H1 (cell line): ENCODE results near the gene PLEKHM3. TPM values are rescaled to one million over a fixed set of nuclear protein-coding genes. Genes with fewer than 3 reads are reported as not detected.

Source experiments
- CTCF ChIA-PET: fragments of 300-600 bp; sonication (Branson Sonifier 250); formaldehyde crosslinking; loops from one replicate; lab custom pipeline; 2021; ENCODE audit not compliant: partially characterized antibody; lab: Charles Lee
- POLR2A ChIA-PET: fragments of 300-600 bp; sonication (Branson Sonifier 250); formaldehyde crosslinking; loops from one replicate; lab custom pipeline; 2021; ENCODE audit warnings: inconsistent platforms; ENCODE audit not compliant: partially characterized antibody; lab: Charles Lee
- DNase-seq, 2 experiments: peaks; one replicate each; pipeline versions ENCODE4 v3.0.0 to v3.0.0-alpha.2; 2010 to 2022; ENCODE audit warnings: low spot score in 2 of 2, low read depth in 1 of 2, mixed read lengths in 1 of 2
- FAIRE-seq: peaks from 2 replicates; lab custom pipeline; 2011; peaks lifted over from hg19 to GRCh38; lab: Jason Lieb, UNC
- H2AFZ ChIP-seq: 2 replicates; pipeline ENCODE4 v1.8.1; 2012; ENCODE audit warnings: low read length, inconsistent platforms
- H2AK5ac ChIP-seq: 2 replicates; pipeline ENCODE4 v1.6.1; 2013; ENCODE audit warnings: low read depth, low read length
- H2BK120ac ChIP-seq: replicated peaks from 2 replicates; pipeline ENCODE3; 2013; ENCODE audit warnings: low read depth, low read length, inconsistent platforms
- H2BK12ac ChIP-seq: 2 replicates; pipeline ENCODE4 v1.6.1; 2013; ENCODE audit warnings: low read depth, low read length
- H2BK15ac ChIP-seq: 2 replicates; pipeline ENCODE4 v1.6.1; 2013; ENCODE audit warnings: low read length
- H2BK20ac ChIP-seq: 2 replicates; pipeline ENCODE4 v1.6.1; 2013; ENCODE audit warnings: low read length
- H2BK5ac ChIP-seq: 2 replicates; pipeline ENCODE4 v1.6.1; 2013; ENCODE audit warnings: low read depth, low read length
- H3K14ac ChIP-seq: 2 replicates; pipeline ENCODE4 v1.6.1; 2013; ENCODE audit warnings: inconsistent platforms; ENCODE audit not compliant: insufficient read length
- H3K18ac ChIP-seq: 2 replicates; pipeline ENCODE4 v1.6.1; 2013; ENCODE audit warnings: low read length; ENCODE audit errors: extremely low read depth
- H3K23ac ChIP-seq: 2 replicates; pipeline ENCODE4 v1.6.1; 2013; ENCODE audit warnings: inconsistent platforms; ENCODE audit not compliant: insufficient read length
- H3K23me2 ChIP-seq: 2 replicates; pipeline ENCODE4 v1.6.1; 2013; ENCODE audit warnings: low read depth, low read length
- H3K27ac ChIP-seq: 2 replicates; pipeline ENCODE4 v1.6.1; 2011; ENCODE audit warnings: low read depth, low read length, inconsistent platforms
- H3K27me3 ChIP-seq, 4 experiments: replicated peaks in 1 of 4; 1 replicate in 1 of 4; 2 replicates in 3 of 4; pipeline versions ENCODE4 v1.6.1 to v1.8.1; 2011 to 2013; ENCODE audit warnings: low read length in 3 of 4, mild to moderate bottlenecking in 3 of 4, inconsistent platforms in 2 of 4, mixed read lengths in 2 of 4, moderate library complexity in 1 of 4; ENCODE audit not compliant: control insufficient read depth in 3 of 4, insufficient read depth in 3 of 4; ENCODE audit errors: extremely low read depth in 1 of 4
- H3K36me3 ChIP-seq, 4 experiments: 2 replicates each; pipeline versions ENCODE4 v1.6.1 to v1.8.1; 2011 to 2013; ENCODE audit warnings: mild to moderate bottlenecking in 4 of 4, low read length in 3 of 4, moderate library complexity in 2 of 4, control low read depth in 1 of 4, inconsistent platforms in 1 of 4; ENCODE audit not compliant: insufficient read depth in 4 of 4, control insufficient read depth in 2 of 4
- H3K4ac ChIP-seq: replicated peaks from 2 replicates; pipeline ENCODE3; 2013; ENCODE audit warnings: low read length, low read depth, mixed read lengths, inconsistent platforms; ENCODE audit not compliant: insufficient read length
- H3K4me1 ChIP-seq, 4 experiments: replicated peaks in 1 of 4; 1 replicate in 1 of 4; 2 replicates in 3 of 4; pipeline versions ENCODE4 v1.6.1 to v1.8.1; 2011 to 2013; ENCODE audit warnings: low read length in 3 of 4, inconsistent platforms in 2 of 4, mixed read lengths in 1 of 4; ENCODE audit not compliant: insufficient read depth in 4 of 4, control insufficient read depth in 3 of 4
- H3K4me2 ChIP-seq, 2 experiments: 2 replicates each; pipeline versions ENCODE4 v1.6.1 to v1.8.1; 2011 to 2013; ENCODE audit warnings: low read depth in 2 of 2, low read length in 2 of 2, control low read depth in 1 of 2, inconsistent platforms in 1 of 2, mild to moderate bottlenecking in 1 of 2; ENCODE audit not compliant: insufficient read depth in 1 of 2
- H3K4me3 ChIP-seq, 4 experiments: fragments of 200-600, 300-600 bp in 1 of 4; sonication (generic), shearing (Covaris generic), sonication (Bioruptor Twin) in 1 of 4; 2 replicates each; pipeline versions ENCODE4 v1.5.1 to v1.8.1; 2011 to 2016; ENCODE audit warnings: low read length in 4 of 4, low read depth in 3 of 4, control low read depth in 2 of 4, inconsistent platforms in 2 of 4, mild to moderate bottlenecking in 2 of 4, mixed read lengths in 1 of 4, moderate library complexity in 1 of 4; ENCODE audit not compliant: insufficient read depth in 2 of 4; ENCODE audit errors: extremely low read depth in 1 of 4
- H3K56ac ChIP-seq: replicated peaks from 2 replicates; pipeline ENCODE3; 2013; ENCODE audit warnings: low read depth, mild to moderate bottlenecking, mixed read lengths, low read length, inconsistent platforms; ENCODE audit not compliant: insufficient read length
- H3K79me1 ChIP-seq: 2 replicates; pipeline ENCODE4 v1.6.1; 2013; ENCODE audit warnings: low read depth, low read length, control low read depth
- H3K79me2 ChIP-seq, 2 experiments: 2 replicates each; pipeline versions ENCODE4 v1.6.1 to v1.8.1; 2012 to 2013; ENCODE audit warnings: low read length in 2 of 2, mild to moderate bottlenecking in 2 of 2, inconsistent platforms in 1 of 2; ENCODE audit not compliant: insufficient read depth in 2 of 2, control insufficient read depth in 1 of 2
- H3K9ac ChIP-seq, 4 experiments: replicated peaks in 1 of 4; 1 replicate in 1 of 4; 2 replicates in 3 of 4; pipeline versions ENCODE4 v1.6.1 to v1.8.1; 2011 to 2013; ENCODE audit warnings: low read depth in 3 of 4, low read length in 3 of 4, control low read depth in 2 of 4, mild to moderate bottlenecking in 2 of 4, moderate library complexity in 2 of 4, inconsistent platforms in 1 of 4; ENCODE audit errors: extremely low read depth in 1 of 4
- H3K9me3 ChIP-seq, 2 experiments: 2 replicates each; pipeline versions ENCODE4 v1.6.1 to v1.8.1; 2012 to 2013; ENCODE audit warnings: mild to moderate bottlenecking in 2 of 2, moderate library complexity in 2 of 2, control low read depth in 1 of 2, inconsistent platforms in 1 of 2, low read depth in 1 of 2, low read length in 1 of 2, mixed read lengths in 1 of 2; ENCODE audit not compliant: insufficient read depth in 2 of 2
- H4K20me1 ChIP-seq, 2 experiments: replicated peaks in 1 of 2; 2 replicates each; pipeline versions ENCODE3 to v1.8.1; 2011 to 2013; ENCODE audit warnings: inconsistent platforms in 2 of 2, low read length in 2 of 2, mild to moderate bottlenecking in 1 of 2; ENCODE audit not compliant: insufficient read depth in 2 of 2, control insufficient read depth in 1 of 2
- H4K5ac ChIP-seq: 2 replicates; pipeline ENCODE4 v1.6.1; 2013; ENCODE audit warnings: low read length, low read depth, mixed read lengths, inconsistent platforms; ENCODE audit not compliant: insufficient read length
- H4K8ac ChIP-seq: 2 replicates; pipeline ENCODE4 v1.8.0; 2013; ENCODE audit warnings: mild to moderate bottlenecking, moderate library complexity, low read length, inconsistent platforms; ENCODE audit not compliant: insufficient read depth; ENCODE audit errors: extremely low read depth
- H4K91ac ChIP-seq: replicated peaks from 2 replicates; pipeline ENCODE3; 2013; ENCODE audit warnings: low read length, mixed read lengths, inconsistent platforms; ENCODE audit not compliant: insufficient read length
- CBX8 ChIP-seq: fragments of 300-800, 300-1000 bp; sonication (generic); IDR thresholded peaks from 2 replicates; pipeline ENCODE4 v1.7.1; 2016; ENCODE audit warnings: low read depth, low read length, borderline replicate concordance
- EZH2 ChIP-seq: fragments of 200-600 bp; sonication (generic); IDR thresholded peaks from 2 replicates; pipeline ENCODE4 v1.7.1; 2012; ENCODE audit warnings: low read depth, mild to moderate bottlenecking, moderate library complexity, low read length, inconsistent platforms; ENCODE audit not compliant: severe bottlenecking
- NANOG ChIP-seq: IDR thresholded peaks from 2 replicates; pipeline ENCODE4 v1.6.1; 2011; ENCODE audit warnings: low read length, low read depth, mild to moderate bottlenecking, inconsistent platforms; ENCODE audit not compliant: insufficient read depth, poor library complexity, severe bottlenecking
- RBBP5 ChIP-seq: IDR thresholded peaks from 2 replicates; pipeline ENCODE4 v1.7.1; 2012; ENCODE audit warnings: low read depth, mild to moderate bottlenecking, inconsistent platforms, low read length, moderate library complexity, borderline replicate concordance
- RXRA ChIP-seq: IDR thresholded peaks from 2 replicates; pipeline ENCODE4 v1.6.1; 2011; ENCODE audit warnings: low read depth, mild to moderate bottlenecking, low read length, moderate library complexity; ENCODE audit not compliant: insufficient read depth
- SIN3A ChIP-seq, 2 experiments: IDR thresholded peaks in 1 of 2; conservative IDR thresholded peaks in 1 of 2; 2 replicates each; pipeline ENCODE4 v1.6.1; 2011 to 2012; ENCODE audit warnings: low read length in 2 of 2, improper control_type of control experiment in 1 of 2, low read depth in 1 of 2, mild to moderate bottlenecking in 1 of 2
- SP2 ChIP-seq: IDR thresholded peaks from 2 replicates; pipeline ENCODE4 v1.6.1; 2012; ENCODE audit warnings: mild to moderate bottlenecking, low read length, inconsistent platforms
- SRF ChIP-seq: IDR thresholded peaks from 2 replicates; pipeline ENCODE4 v1.6.1; 2011; ENCODE audit warnings: mild to moderate bottlenecking, low read depth, low read length, moderate library complexity
- SUZ12 ChIP-seq: fragments of 200-600 bp; sonication (generic); IDR thresholded peaks from 2 replicates; pipeline ENCODE4 v1.6.1; 2012; ENCODE audit warnings: mild to moderate bottlenecking, inconsistent platforms, low read length, moderate library complexity, mixed read lengths
- TAF1 ChIP-seq: IDR thresholded peaks from 2 replicates; pipeline ENCODE4 v1.6.1; 2011; ENCODE audit warnings: mild to moderate bottlenecking, low read depth, low read length
- TCF12 ChIP-seq: IDR thresholded peaks from 2 replicates; pipeline ENCODE4 v1.6.1; 2011; ENCODE audit warnings: low read depth, mild to moderate bottlenecking, low read length
- WGBS, 2 experiments: shearing (Covaris generic) in 1 of 2; methylation state at CpG; one replicate each; pipeline versions ENCODE4 v1.1.6 to v1.1.7; 2013 to 2015; ENCODE audit warnings: low lambda C conversion rate in 2 of 2, mixed read lengths in 2 of 2, inconsistent platforms in 1 of 2, low coverage in 1 of 2, missing lambda C conversion rate in 1 of 2; ENCODE audit not compliant: insufficient replicate concordance in 2 of 2, insufficient coverage in 1 of 2, insufficient read length in 1 of 2; ENCODE audit errors: extremely low coverage in 1 of 2, missing lambda C conversion rate in 1 of 2; 5-methylcytosine and 5-hydroxymethylcytosine counted together
- polyA plus RNA-seq, 7 experiments: library from polyadenylated mRNA; depleted of rRNA in 3 of 7; stranded (reverse) in 5 of 7; unstranded in 2 of 7; fragments of >200 nt in 5 of 7; fragments of 200-250 nt in 2 of 7; gene quantifications; 1 replicate in 5 of 7; 2 replicates in 1 of 7; 4 replicates in 1 of 7; pipeline versions ENCODE4 v1.2.1 to v1.2.3, GENCODE V29; 2011 to 2013; ENCODE audit warnings: missing spikeins in 2 of 7, mixed read lengths in 2 of 7
- total RNA-seq: library from RNA; stranded (reverse); fragmentation: NEBNext Ultra II Directional; extraction: Animal tissue kit (Norgen Biotek cat#: 25700); gene quantifications from 2 replicates; pipeline ENCODE4 v1.2.1, GENCODE V29; 2021
- TF ChIP-seq, protein P1 (sequence below): IDR thresholded peaks from 2 replicates; pipeline ENCODE4 v1.6.1; 2012; ENCODE audit warnings: inconsistent platforms
- TF ChIP-seq, protein P2 (sequence below): IDR thresholded peaks from 2 replicates; pipeline ENCODE4 v1.6.1; 2012; ENCODE audit warnings: inconsistent platforms

Gene PLEKHM3
- total and polyA plus RNA-seq, 2 of the 8 experiments (the other 6 are each of a cell fraction or from before 2014, with no cell fraction given), result 2.3 to 5.8 TPM

DNA sequence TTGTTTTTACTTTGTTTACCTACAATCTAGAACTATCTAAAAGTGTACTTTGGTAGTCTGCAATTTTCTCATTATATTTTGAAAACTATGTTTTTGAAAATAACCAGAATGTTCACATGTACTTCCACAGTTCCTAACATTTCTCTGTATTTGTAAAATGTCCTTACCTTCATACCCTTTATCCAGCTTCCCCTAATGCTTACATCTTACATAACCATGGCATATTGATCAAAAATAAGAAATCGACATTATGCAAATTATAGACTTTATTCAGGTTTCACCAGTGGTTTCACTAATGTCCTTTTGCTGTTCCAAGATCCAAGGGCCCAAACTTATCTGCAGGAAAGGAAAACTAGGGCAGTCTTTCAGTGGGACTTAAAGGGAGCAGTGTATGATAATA lies 114.1 kb downstream of the PLEKHM3 start:
- H3K27me3 ChIP-seq, result no peaks in the 10 kb centered on the region
- H2AFZ ChIP-seq, result no peak overlapping the region
- no peaks in the 10 kb centered on the region for H3K79me1 ChIP-seq
- no peak overlapping the region for H3K4ac ChIP-seq
- CTCF ChIA-PET, result interaction anchor here (0.5 to 4.1 kb wide), 4 partner anchors 62 to 221 kb away, joined by 3 to 11 read pairs (median 3); no protein-coding TSS in a partner anchor
- H3K9ac ChIP-seq, result no peak overlapping the region
- POLR2A ChIA-PET, result no interaction called here
- DNase-seq (no peak), FAIRE-seq (no peak)
- H3K14ac ChIP-seq, result no peak overlapping the region
- no peak overlapping the region for H4K5ac ChIP-seq
- H4K20me1 ChIP-seq, result no peaks in the 10 kb centered on the region
- no peak overlapping the region for H3K4me3 ChIP-seq
- no peak overlapping the region for H3K56ac ChIP-seq
- H2BK120ac ChIP-seq, result no peak overlapping the region
- no peak overlapping the region for H2BK5ac ChIP-seq
- H2BK15ac ChIP-seq, result no peak overlapping the region
- H3K27ac ChIP-seq, result no peak overlapping the region
- H3K4me1 ChIP-seq, result no peaks in the 10 kb centered on the region
- H3K23me2 ChIP-seq, result no peaks in the 10 kb centered on the region
- no peak overlapping the region for H2AK5ac ChIP-seq
- no peaks in the 10 kb centered on the region for H3K79me2 ChIP-seq
- H4K8ac ChIP-seq, result no peak overlapping the region
- H3K9me3 ChIP-seq, result no peaks in the 10 kb centered on the region
- H4K91ac ChIP-seq, result no peak overlapping the region
- H2BK20ac ChIP-seq, result no peak overlapping the region
- no peak overlapping the region for H2BK12ac ChIP-seq
- no peak overlapping the region for H3K23ac ChIP-seq
- no peak overlapping the region for H3K18ac ChIP-seq
- H3K36me3 ChIP-seq, result no peaks in the 10 kb centered on the region
- no peak overlapping the region for H3K4me2 ChIP-seq
- whole genome bisulfite sequencing, 2 experiments, result 79% methylated on average over 1 of the region's 1 CpG; no CpG with 5 or more reads in 1 of the 2 experiments
- TF ChIP-seq RXRA, result no peak
- no peak for TF ChIP-seq CBX8
- TF ChIP-seq SRF, result no peak
- TF ChIP-seq, protein P1, sequence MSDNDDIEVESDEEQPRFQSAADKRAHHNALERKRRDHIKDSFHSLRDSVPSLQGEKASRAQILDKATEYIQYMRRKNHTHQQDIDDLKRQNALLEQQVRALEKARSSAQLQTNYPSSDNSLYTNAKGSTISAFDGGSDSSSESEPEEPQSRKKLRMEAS, result no peak
- TF ChIP-seq SP2, result no peak
- no peak for TF ChIP-seq TCF12
- TF ChIP-seq NANOG, result no peak
- TF ChIP-seq RBBP5, result no peak
- no peak for TF ChIP-seq SUZ12
- TF ChIP-seq, protein P2, sequence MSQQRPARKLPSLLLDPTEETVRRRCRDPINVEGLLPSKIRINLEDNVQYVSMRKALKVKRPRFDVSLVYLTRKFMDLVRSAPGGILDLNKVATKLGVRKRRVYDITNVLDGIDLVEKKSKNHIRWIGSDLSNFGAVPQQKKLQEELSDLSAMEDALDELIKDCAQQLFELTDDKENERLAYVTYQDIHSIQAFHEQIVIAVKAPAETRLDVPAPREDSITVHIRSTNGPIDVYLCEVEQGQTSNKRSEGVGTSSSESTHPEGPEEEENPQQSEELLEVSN, result no peak
- no peak for TF ChIP-seq TAF1
- no peak for TF ChIP-seq EZH2
- TF ChIP-seq SIN3A (conservative IDR thresholded peaks at IDR 0.05 in 1 of 2, IDR thresholded peaks at IDR 0.05 in 1 of 2; ENCODE audit: low read depth in 1 of 2, low read length in 2 of 2), result no peak
